ENCODE results near the gene RPTOR.

RPTOR gene

GRCh38 chr17:80938556-80938955 is 393.9 kb downstream of the RPTOR start:
- H3K4me3 ChIP-seq (ENCODE audit: low read depth, low read length): no peak overlapping the region
- TF ChIP-seq CTCF (IDR thresholded peaks at IDR 0.05; ENCODE audit: control insufficient read depth, extremely low read depth, insufficient read depth): no peak
- DNase-seq (ENCODE audit: low read depth): no peak

- no peak overlapping the region for H3K4me3 ChIP-seq (ENCODE audit: low read depth, low read length)
Measured at GRCh38 chr17:80939151-80940145, 394.8 kb downstream of the RPTOR start.

GRCh38 chr17:80940171-80941123 is 395.8 kb downstream of the RPTOR start:
- H3K4me3 ChIP-seq (ENCODE audit: low read depth, low read length): no peak overlapping the region
- DNase-seq (ENCODE audit: low read depth): no peak
- no peak for TF ChIP-seq CTCF (IDR thresholded peaks at IDR 0.05; ENCODE audit: control insufficient read depth, extremely low read depth, insufficient read depth)

More at GRCh38 chr17:80939151-80940145, 394.8 kb downstream of the RPTOR start:
- DNase-seq (ENCODE audit: low read depth): no peak
- TF ChIP-seq CTCF (IDR thresholded peaks at IDR 0.05; ENCODE audit: control insufficient read depth, extremely low read depth, insufficient read depth): no peak

GRCh38 chr17:80941171-80941570 is 396.5 kb downstream of the RPTOR start:
- no peak for TF ChIP-seq CTCF (IDR thresholded peaks at IDR 0.05; ENCODE audit: control insufficient read depth, extremely low read depth, insufficient read depth)
- H3K4me3 ChIP-seq (ENCODE audit: low read depth, low read length): no peak overlapping the region
- DNase-seq (ENCODE audit: low read depth): no peak

GRCh38 chr17:80941743-80942422 is 397.2 kb downstream of the RPTOR start:
- DNase-seq (ENCODE audit: low read depth): no peak

More at GRCh38 chr17:80941743-80942422, 397.2 kb downstream of the RPTOR start:
- no peak overlapping the region for H3K4me3 ChIP-seq (ENCODE audit: low read depth, low read length)
- no peak for TF ChIP-seq CTCF (IDR thresholded peaks at IDR 0.05; ENCODE audit: control insufficient read depth, extremely low read depth, insufficient read depth)

Data from LNCaP clone FGC (cell line).